GM18517 (cell line): ENCODE data around the gene APOH.

Source experiments
- ATAC-seq: cut with Tn5 transposase; IDR thresholded peaks from one replicate; pipeline ENCODE4 v1.9.1; 2021; ENCODE audit warnings: mild to moderate bottlenecking, moderate library complexity; ENCODE audit not compliant: unreplicated experiment

APOH gene

DNA sequence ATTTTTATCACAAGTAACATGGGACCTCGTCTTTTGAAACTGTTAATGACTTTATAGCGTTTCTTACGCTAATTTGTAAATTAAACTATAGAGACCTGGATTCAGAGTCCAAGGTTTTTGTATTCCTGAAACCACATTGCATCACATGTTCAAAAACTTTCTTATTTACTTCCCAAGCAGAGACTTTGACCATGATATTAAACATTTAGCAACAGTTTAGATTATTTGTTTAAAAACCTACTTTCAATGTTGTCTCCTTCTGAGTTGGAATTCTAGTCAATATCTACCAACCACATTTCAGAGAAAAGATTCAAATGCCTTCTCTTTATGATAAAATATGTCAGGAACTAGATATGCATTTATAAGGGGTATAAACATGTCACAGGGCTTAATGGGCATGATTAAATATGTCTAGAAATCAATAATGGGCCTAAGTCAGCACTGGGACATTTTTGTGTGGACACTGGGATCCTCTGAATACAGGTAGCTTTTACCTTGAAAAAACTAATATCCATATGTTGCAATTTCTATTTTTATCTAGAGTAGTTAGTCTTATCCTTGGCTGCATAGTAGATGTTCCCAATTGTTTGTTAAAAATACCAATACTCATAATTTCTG is 6.3 kb upstream of the APOH start:
- no peak for ATAC-seq

DNA sequence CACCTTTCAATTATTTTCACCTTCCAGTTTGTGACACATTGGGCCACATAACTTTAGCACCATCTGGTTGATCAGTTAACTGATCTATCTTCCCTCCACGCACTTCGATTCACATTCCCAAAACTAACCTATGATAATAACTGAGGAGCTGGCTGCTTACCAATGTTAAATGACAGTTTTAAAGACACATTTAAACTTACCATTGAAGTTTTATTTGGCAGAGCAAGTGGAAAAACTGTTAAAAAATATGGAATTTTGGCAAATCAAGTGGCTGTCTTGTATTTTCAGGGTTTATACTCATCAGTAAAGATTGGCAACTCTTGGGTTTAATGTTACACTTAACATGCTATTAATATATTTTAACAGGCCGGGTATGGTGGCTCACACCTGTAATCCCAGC is 5.4 kb upstream of the APOH start:
- no peak for ATAC-seq

DNA sequence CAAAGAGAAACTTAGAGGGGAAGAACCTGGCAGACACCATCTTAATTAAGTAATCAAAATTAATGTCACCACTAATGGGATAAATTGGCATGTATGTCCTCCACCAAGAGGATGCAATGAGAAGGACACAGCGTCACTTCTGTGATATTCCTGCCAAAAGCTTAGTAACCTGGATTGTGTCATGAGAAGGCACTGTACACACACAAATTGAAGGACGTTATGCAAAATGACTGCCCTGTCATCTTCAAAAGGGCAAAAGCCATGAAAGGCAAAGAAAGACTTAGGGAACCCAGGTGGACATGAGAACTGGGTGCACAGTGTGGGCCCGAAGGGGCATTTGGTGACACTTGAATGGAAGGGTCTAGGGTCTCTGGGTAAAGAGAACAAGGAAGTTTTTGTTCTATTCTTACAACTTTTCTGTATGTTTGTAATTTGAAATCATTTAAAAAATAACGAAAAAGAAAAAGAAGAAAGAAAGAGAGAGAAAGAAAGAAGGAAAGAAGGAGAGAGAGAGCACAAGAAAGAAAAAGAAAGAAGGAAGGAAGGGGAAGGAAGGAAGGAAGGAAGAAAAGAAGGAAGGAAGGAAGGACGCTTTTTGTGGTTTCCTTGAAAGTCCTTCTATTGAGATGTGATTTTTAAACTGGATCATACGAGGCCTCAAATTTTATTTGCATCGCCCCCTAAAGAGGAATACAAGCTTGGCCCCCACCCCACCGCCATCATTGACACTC is 4.0 kb upstream of the APOH start:
- ATAC-seq = no peak

DNA sequence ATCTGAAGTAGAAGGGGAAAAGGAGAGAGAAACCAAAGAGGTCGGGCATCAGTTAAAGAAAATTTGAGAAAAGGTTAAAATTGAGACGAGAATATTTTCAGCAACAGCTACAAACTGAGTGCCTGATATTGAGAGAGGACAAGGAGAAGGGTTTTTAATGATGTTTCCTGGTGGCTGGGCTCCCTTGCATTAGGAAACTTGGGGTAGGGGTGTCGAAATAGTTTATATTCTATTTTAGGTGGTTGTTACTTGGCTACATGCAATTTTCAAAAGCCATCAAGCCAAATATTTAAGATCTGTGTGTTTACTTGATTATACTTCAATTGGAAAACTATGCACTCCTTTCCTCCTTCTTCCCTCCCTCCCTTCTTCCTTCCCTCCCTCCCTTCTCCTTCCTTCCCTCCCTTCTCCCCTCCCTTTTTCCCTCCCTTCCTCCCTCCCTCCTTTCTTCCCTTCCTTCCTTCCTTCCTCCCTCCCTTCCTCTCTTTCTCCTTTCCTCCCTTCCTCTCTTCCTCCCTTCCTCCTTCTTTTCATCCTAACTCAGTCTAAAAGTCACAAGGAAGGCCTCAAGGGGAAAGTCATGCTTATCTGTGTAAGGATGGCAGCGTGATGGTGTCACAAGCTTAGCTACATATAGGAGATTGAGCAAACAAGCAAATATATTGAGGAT is 1.8 kb upstream of the APOH start:
- no peak for ATAC-seq

DNA sequence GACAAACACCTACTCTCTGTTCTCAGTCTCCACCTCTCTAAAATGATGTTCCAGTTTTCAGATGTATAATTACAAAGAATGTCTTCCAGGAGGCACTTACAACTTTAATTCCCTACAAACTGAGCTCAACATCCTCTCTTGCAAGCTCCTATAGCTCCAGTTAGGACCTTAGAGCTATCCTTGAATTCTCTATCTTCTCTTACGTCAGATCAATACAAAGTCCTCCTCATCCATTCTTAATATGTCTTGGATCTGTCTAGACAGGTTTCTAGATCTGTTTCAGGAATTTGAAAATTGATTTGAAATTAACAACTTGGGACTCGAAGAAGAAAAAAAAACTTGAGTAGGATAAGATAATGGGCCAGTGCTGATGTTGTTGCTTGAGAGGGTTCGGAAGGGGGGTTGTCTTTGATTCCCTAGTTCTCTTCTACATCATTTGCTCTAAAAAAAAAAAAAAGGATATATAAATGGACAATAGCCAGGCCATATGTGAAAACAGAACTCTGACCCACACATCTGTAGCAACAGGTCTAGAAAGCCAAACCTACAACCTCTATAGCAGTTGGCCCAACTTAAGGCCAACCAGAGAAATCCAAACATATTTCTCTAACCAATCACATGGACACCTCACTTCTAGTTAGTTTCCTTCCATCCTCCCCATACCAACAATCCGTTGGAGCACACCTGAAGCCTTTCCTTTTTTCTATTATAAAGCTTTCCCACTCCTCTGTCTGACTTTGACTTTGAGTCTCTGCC is 746 bp upstream of the APOH start:
- no peak for ATAC-seq

DNA sequence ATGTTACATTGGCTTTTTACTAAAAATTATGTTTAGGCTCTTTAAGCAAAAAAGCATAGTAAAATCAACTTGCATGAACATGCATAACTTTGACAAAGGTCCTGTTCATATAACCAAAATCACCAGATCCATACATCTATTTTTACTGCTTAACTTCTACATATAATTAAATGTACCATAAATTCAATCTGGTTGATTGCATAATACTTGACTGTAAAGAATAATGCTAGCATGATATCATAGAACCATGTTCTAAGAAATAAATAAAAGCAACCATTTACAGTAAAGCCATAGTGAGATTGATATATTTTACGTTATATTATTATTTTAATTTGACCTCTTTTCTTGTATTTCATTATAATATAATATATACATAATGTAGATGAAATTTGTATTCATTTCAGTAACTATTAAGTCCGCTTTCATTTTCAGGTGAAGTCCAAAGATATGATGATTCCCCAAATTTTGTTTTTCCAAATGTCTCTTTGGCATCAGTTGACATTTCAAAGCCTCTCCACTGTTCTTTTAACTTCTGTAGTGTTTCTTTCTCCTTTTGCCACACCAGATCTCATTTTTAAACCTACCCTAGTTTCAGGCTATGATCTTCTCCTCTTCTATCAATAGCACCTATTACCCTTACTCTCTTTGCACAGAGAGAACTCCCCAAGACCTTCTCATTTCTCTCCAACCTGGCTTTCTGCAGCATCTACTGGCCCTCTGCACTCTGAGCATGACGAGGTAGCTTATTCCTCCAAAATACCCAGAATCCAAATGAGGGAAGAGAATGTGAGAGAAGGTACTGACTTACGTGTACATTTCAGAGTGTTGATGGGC is 1.8 kb downstream of the APOH start:
- ATAC-seq = no peak

DNA sequence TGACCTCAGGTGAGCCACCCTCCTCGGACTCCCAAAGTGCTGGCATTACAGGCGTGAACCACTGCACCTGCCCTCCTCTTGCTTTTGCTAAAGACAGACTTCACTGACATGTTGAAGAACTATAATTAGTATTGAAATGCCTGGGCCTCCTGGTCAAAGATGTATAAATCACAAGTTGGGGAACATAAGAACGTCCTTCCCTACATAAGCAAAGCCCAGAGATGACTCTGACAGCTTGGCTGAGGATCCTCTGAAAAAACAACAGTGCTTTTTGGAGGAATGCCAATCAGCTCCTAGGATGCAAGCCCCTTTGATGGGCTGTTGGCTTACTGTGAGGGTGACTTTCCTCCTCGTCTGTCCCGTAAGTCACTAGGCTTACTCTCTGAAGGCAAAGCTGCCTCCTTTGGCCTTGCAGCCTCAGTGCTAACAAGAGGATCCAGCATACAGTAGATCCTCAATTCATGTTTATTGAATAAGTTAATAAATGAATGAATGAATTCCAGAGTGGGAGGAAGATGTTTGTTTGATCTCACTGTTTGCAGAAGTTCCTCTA is 6.3 kb downstream of the APOH start:
- ATAC-seq = no peak

DNA sequence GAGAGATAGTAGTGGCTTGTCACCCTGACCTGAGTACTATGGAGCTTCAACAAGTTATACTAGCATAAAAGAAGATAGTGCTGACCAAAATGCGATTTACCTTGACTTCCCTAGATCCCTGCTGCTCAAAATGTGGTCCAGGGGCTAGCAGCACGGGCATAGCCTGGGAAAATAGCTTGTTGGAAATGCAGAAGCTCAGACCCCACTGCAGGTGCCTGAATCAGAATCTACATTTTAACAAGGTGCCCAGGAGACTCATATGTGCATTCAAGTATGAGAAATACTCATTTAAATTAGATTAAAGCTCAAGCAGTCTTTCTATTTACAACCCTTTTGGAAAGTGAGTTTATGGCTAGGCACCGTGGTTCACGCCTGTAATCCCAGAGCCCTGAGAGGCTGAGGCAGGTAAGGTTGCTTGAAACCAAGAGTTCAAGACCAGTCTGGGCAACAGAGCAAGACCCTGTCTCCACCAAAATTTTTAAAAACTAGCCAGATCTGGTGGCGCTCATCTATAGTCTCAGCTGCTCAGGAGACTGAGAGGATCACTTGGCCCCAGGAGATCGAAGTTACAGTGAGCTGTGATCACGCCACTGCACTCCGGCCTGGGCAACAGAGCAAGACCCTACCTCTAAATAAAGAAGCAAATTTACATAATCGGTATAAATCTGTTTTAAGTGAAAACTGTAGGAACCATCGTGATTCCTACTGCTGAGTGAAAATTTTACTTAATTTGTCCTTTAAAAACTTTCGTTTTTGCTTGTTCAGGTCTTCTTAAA is 7.3 kb downstream of the APOH start:
- no peak for ATAC-seq

DNA sequence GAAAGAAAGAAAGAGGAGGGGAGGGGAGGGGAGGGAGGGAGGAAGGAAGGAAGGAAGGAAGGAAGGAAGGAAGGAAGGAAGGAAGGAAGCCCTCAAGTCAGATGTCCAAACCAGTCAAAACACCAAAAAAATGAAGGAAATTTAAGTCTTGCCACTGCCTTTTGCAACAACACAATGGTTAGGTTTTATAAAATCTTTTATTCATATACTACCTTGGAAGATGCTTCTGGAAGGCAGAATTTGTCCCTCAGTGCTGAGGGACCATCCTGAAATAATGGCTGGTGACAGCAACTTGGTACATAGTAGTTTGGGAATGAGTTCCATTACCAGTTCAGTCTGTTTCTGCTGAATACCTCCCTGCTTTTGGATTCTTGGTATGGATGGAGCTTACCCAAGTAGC is 7.9 kb downstream of the APOH start:
- no peak for ATAC-seq

DNA sequence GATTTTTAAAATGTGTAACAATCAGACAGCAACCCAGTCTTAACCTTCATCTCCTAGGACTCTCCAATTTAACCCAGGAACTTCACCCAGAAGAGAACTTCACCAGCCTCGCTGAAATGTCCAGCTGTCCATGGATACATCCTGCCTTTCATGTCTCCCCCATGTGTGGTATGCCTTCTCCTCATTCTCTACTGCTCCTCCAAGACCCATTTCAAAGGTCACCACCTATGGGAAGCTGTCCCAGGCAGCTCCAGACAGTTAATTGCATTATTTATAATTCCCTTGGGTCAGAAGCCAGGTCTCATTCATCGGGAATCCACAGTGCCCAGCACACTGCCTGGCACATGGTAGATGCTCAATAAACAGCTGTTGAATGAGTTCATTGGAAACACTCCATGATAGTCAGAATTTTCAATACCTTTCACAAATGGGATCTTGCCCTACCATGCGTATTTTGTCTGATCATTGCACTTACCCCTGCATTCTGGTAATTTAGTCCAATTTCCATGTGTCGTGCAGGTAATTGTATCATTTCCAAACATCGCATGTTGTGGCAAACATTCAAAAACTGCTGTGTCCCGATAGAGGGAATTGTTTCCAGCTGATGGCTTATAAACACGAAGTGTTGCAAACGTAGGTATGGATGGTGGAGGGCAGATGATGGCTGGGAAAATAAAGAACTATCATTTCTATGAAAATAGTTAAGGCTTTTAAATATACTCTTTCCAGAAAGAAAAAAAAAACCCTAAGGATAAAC is 9.0 kb downstream of the APOH start:
- no peak for ATAC-seq

DNA sequence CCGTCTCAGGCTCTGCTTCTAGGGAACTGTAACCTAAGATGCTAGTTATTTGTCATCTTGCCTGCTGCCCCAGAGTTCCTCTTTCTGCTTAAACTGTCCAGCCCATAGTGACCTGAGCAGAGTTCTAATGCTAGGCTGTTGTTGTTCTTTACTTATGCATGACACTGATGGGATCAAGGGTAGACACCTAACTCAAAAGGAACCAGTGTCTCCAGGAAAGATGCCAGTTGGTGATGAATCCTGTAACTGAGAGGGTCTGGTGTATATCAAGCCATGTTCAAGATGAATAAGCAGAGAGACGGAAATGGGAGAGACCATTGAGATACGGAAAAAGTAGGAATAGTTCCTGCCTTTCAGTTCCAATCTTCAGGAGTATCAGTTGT is 13.7 kb downstream of the APOH start:
- no peak for ATAC-seq

DNA sequence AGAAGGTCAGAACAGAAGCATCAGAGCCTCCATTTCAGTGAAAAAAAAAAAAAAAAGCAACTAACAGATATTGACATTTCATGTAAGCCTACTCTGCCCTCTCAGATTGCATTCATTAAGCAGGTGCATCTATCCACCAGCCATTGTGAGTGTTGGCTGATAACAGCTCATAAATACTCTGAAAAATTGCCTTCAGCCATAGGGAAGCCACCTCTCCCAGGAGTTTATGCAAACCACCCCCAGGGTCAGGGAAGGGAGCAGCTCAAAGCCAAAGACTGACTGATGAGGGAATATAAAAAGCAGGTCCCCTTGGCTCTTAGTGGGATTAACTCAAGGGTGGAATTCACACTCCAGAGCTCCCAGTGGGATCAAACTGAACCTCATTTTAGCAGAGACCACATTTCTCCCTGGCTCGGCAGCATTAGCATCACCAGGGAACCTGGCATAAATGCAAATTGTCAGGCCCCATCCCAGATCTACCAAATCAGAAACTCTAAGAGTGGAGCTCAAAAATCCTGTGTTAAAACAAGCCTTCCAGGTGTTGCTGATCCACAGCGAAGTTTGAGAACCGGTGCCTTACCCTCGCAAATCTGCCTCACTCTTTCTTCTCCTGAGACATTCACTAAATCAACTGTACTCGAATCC is 14.2 kb downstream of the APOH start:
- ATAC-seq = no peak

DNA sequence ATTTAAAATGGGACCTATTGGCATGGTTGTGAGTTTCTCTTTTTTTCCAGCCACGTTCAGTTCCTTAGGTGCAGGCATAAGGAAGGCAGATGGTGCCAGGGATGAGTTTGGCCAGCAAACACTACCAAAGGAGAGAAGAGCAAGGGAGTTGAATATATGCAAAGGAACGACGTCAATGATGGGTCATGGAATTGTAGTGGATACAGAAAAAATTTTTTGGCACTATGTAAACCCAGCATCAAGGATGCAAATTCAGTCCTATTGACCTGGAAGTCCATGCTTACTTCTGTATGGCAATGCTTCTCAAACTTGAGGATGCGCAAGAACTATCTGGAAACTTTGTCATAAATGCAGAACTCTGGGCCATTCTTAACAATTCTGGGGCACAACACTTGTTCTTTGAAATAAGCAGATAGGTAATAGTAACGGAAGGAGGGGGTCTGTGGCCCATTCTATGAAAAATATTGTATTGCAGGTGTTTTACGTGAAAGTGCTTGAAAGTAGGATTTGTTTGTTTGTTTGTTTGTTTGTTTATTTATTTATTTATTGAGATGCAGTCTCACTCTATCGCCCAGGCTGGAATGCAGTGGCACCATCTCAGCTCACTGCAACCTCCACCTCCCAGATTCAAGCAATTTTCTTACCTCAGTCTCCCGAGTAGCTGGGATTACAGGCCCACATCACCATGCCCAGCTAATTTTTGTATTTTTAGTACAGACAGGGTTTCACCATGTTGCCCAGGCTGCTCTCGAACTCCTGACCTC is 18.0 kb downstream of the APOH start:
- ATAC-seq = no peak

DNA sequence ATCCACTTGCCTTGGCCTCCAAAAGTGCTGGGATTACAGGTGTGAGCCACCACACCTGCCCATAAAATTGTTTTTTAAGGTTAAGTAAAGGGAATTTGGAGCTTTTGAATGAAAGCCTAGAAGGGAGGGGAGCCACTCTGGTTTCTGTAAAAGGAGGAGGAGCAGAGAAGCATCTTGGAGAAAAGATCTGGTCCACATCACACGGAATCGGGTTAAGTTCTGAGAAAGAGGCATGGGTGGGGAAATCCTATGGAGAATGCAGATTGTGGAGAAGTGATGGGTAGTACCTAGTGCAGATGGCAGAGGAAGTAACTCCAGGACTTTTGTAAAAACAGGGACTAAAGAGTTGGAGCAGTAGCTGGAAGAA is 19.0 kb downstream of the APOH start:
- ATAC-seq = no peak

DNA sequence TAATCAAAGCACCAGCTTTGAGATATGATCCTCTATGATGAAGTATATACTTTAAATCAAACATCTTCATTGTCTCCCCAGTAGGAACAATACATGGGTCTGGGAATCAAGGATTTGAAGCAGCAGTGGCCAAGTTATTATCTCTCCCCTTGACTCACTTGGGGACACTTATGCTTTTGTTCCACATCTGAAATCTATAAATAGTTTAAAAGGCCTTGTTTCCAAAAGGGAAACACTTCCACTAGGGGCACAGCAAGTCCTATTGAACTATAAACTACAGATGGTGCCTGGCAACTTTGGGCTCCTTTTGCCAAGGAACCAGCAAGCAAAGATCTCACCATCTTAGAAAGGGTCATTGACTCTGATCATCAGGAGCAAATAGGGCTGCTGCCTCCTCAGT is 21.3 kb downstream of the APOH start:
- ATAC-seq = no peak

DNA sequence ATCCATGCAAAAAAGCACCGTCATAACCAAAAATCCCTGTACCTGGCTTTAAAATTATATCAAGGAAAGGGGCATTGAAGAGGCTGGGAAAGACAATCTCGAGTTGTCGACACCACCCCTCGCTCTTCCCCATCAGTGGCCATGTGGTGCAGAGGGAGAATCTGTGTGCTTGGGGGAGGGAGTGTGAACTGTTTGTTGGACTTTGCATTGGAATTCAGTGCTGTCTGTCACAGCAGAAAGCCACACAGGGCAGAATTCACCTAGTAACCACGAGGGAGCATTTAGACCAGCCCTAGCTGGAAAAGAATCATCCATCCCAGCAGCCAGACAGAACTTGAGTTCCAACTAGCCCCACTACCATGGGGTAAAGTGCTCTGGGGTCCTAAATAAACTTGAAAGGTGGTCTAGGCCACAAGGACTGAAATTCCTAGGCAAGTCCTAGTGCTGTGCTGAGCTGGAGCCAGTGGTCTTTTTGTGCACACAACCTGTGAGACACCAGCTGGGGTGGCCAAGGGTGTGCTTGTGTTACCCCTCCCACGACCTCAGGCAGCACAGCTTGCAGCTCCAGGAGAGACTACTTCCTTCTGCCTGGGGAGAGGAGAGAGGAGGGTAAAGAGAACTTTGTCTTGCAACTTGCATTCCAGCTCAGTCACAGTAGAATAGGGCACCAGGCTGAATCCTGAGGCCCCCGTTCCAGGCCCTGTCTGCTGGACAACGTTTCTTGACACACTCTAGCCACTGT is 25.8 kb downstream of the APOH start:
- ATAC-seq = no peak

DNA sequence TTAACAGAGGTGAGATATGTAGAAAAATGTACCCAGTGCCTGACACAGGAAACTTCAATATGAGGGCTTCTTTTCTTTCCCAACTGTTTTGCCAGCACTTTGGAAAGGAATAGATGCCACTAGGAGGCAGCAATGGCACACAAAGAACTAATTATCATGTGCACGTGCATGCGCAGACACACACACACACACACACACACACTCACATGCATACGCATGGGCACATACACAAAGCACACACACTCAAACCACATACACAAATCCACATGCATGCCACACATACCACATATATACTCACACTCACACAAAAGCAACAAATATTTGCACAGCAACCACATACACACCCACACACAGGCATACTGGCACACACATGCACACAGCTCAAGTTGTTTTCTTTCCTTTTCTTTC is 28.5 kb downstream of the APOH start:
- no peak for ATAC-seq
